OCI-M2 (cell line): ENCODE data around the gene FKBP9.
"Not testable (repeated sequence)": the region's sequence is repeated elsewhere in the genome, so short reads cannot be mapped to it uniquely, and the experiment has no call there.

Source experiments
- DNase-seq: peaks from one replicate; lab custom pipeline; 2025; ENCODE audit not compliant: unreplicated experiment; lab: John Stamatoyannopoulos, UW

The FKBP9 gene

GRCh38 chr7:33004104-33004616, 46.9 kb downstream of the FKBP9 start:
- not testable (repeated sequence) for DNase-seq

DNA sequence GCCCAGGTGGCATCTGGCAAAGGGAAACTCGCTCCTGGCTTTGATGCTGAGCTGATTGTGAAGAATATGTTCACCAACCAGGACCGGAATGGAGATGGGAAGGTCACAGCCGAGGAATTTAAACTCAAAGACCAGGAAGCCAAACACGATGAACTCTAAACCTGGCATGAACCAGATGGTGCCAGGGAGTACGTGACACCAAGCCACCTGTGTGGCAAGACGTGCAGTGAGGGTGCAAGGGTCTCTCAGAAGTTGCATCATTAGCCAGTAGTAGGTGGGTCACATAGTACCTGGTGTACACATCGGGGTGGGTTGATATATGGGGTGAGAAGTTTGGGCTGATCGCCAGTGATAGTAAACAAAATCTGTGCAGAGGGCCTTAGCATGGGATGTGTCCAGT, 48.0 kb downstream of the FKBP9 start:
- DNase-seq: not testable (repeated sequence)

DNA sequence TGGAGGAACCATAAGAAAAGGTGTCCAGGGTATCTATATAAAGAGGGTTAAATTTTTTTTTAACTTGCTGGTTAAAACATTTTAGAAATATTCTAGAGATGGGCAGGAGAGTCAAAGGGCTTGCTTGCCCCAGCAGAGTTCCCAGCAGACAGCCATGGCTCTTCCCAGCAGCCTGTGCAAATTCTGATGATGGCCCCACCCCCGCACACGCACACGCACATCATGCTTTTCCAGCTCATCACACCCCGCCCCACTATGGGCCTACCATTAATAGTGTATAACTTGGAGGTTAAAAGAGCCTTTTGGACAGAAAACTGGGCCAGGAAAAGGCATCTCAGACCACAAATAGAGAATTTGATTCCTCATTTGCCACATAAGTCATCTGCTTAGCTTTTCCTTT, 48.5 kb downstream of the FKBP9 start:
- not testable (repeated sequence) for DNase-seq

- no peak for DNase-seq
Observed at GRCh38 chr7:33009734-33010133, 52.5 kb downstream of the FKBP9 start.

DNA sequence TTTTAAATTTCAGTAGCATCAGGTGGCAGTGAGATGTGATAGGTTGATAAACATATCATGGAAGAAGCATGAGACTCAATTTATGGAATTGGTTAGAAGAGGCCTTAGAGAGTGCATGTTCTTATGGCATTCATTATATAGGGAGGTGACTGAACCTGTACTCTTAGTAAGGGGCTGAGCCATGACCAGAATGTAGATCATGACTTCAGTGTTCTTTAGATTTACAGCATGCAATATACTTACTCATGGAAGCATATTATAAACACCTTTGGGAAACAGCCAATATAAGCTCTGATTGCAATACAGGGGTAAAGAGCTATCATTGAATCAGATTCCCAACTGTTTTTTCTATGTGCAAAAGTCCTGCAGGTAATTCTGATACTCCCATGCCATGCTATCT, 55.1 kb downstream of the FKBP9 start:
- DNase-seq: no peak

- DNase-seq: no peak
Observed at GRCh38 chr7:33024189-33024757, 67.0 kb downstream of the FKBP9 start.

GRCh38 chr7:33035776-33036175, 78.5 kb downstream of the FKBP9 start:
- no peak for DNase-seq

GRCh38 chr7:33038639-33039038, 81.4 kb downstream of the FKBP9 start:
- no peak for DNase-seq

DNA sequence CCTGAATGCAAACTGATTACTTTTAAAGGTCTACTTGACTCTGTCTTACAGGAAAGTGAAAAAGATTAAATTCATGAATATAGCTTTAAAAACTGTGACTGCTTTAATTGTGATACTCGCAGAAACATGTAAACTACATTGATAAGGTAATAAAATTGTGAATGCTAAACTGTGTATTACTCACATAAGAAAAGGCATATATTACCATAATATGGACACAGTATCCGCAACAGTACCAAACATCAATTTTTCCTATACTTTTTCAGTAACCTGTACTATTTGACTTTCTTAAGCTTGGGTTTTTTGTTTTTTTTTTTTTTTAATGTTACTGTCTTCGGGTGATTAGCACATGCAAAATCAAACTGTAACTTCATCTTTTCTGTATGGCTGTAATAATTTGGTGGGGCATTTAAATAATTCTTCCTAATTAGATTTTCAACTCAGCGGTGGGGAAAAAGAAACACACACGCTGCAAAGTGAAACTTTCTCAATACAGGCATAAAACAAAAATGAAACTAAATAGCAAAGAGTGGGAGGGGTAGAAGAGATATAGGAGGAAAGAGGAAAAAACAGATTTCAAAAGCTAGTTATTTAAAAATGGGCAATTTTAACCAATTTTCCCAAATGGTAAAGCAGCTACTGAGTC, 82.1 kb downstream of the FKBP9 start:
- no peak for DNase-seq

- DNase-seq: no peak
Observed at GRCh38 chr7:33039903-33040292, 82.7 kb downstream of the FKBP9 start.

DNA sequence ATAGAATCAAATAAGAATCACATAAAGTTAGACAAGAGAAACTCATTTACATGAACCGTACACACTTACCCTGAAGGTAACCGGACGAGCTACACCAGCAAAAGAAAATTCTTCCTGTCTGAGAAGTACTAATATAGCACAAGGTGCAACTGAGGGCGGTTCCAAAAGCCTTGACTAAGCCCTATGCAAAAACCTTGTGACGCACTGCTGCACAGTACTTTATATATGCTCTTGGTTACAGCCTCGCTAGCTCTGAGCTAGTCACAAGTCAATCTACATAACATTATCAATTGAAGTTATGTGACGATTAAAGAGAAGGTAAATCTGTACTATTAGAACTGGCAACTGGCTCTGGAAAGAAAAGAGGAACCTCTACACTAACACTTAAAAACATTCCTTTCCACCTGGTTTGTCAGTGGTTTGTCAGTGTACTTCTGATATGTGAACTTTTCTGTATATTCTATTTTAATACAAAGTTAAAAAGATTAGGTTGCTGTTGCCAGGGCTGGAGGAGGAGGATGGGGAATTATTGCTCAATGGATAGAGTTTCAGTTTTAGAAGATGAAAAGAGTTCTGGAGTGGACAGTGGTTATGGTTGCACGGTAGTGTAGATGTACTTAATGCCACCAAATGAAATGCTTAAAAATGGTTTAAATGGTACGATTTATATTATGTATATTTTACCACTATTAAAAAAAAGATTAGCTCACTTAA, 83.7 kb downstream of the FKBP9 start:
- DNase-seq: no peak

DNA sequence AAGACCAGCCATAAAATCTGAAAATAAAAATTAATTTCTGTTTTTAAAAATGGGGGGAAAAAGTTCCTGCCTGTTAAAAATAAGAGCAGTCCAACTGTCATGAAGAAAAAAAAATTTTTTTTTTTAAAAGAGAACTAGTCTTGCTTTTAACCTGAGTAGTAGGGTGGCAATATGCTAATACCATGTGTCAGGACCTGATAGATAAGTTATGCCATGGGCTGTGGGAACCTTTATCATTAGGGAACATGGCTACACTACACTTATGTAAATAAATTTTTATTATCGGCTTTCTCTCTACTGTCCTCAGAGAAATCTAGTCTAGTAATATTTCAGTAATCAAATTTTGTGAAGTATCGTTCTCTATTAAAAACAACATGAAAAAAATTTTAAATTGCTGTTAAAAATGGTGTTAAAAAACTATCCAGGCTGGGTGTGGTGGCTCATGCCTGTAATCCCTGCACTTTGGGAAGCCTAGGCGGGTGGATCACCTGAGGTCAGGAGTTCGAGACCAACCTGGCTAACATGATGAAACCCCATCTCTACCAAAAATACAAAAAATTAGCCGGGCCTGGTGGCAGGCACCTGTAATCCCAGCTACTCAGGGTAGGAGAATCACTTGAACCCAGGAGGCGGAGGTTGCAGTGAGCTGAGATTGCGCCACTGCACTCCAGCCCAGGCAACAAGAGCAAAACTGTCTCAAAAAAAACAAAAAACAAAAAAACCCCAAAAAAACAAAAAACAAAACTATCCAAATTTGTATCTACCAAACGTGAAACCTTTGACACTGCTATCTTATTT, 84.6 kb downstream of the FKBP9 start:
- no peak for DNase-seq

DNA sequence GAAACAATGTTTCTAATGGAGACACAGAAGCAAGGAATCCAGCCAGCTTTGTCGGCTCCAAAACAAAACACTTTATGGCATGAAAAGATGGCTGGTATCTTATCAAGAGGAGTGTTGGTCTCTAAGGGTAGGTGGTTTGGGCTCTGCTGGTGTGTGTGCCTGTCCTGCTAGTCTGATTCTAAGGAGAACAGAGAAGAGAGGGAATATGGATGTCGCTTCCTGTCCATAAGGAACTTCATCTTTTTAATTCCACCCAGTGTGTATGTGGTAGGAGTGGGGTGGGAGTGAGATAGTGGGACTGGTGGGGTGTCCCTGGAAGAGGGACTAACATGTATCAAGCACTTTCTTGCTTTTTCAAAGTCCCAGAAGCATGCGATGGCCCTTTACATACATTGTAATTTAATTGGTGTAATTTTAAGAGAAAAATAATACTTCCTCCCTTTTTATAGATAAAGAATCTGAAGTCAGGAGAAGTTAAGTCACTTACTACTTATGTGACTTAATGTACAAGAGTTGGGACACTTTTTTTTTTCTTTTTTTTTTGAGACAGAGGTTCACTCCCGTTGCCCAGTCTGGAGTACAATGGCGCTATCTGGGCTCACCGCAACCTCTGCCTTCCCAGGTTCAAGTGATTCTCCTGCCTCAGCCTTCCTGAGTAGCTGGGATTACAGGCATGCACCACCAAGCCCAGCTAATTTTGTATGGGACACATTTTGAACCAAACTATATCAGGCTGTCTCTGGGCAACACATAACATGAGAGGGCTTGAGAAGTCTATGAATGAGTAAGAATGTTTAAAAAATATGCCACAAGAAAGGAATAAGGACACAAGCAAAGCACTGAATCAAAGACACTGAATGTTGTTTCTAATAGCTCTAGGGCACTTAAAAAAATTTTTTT, 86.5 kb downstream of the FKBP9 start:
- DNase-seq: no peak

DNA sequence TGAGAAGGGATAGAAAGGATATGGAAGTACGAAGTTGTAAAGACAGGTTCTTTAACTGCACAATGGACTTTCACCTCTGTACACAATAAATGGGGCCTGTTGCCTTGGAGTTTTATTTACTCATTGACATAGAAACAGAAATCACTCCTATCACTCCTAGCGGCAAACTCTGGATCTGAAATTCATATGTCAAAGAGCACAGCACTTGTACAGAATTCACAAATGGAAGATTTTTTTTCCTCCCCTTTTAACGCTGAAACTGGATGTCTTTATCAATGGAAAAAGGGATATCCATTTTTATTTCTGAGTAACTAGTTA, 87.1 kb downstream of the FKBP9 start:
- DNase-seq: no peak

- no peak for DNase-seq
Observed at GRCh38 chr7:33044986-33045385, 87.7 kb downstream of the FKBP9 start.

GRCh38 chr7:33048257-33048656, 91.0 kb downstream of the FKBP9 start:
- DNase-seq: no peak

- no peak for DNase-seq
Observed at GRCh38 chr7:33048704-33049103, 91.5 kb downstream of the FKBP9 start.

DNA sequence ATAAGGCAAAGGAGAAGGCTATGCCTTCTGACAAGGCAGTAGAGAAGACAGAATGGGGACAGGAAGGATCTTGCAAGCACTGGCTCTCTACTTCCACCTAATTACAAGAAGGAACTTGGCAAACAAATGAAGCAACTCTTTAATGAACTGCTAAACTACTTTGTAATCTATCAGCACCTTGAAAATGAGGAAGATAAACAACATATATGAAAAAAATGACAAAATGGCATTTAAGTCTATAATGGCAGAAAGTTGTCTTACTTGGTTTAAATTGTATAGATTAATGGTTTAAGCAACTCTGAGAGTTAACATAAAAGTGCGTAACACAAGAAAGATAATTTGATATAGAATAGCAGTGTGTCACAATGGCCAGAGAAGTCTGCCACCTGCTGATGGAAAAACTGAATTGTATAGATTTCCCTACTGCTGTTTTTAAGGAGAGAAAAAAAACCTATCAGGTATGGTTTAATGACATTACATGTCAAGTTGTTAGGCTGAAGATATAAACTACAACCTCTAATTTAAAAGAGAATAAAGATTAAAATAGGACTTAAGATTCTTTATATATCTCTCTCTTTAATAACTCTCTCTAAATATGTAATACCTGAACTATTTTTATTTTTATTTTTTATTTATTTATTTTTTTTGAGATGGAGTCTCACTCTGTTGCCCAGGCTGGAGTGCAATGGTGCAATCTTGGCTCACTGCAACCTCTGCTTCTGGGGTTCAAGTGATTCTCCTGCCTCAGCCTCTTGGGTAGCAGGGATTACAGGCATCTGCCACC, 93.5 kb downstream of the FKBP9 start:
- DNase-seq: no peak

DNA sequence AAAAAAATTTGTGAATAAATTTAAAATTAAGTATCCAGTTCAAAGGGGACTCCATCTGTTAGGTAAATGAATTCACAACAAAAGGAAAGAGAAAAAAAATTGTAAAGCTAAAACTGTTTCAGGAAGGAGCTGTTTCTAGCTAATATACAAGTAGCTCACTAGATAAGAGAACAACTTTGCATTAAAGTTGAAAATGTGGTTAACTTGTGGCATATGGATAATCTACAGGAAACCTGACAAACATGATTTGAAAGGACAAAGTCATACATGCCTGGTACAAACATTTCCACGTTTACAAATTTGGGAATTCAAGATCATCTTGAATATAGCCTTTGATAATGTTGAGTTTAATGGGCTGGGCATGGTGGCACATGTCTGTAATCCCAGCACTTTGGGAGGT, 96.5 kb downstream of the FKBP9 start:
- no peak for DNase-seq
